GM18951 (cell line): ENCODE data around the gene IL19.
"Not testable (repeated sequence)": the region's sequence is repeated elsewhere in the genome, so short reads cannot be mapped to it uniquely, and the experiment has no call there.

Source experiments
- POLR2A ChIP-seq: IDR thresholded peaks from 4 replicates; pipeline ENCODE4 v1.6.1; 2011; ENCODE audit warnings: mild to moderate bottlenecking; ENCODE audit not compliant: insufficient read length, insufficient read depth; ENCODE audit errors: extremely low read depth
- in situ Hi-C: fragments of 300-500 bp; cut with MboI; formaldehyde crosslinking; loops from one replicate; pipeline ENCODE4 v1.12.0; 2022; ENCODE audit warnings: low sequenced_read_pairs, mixed read lengths, inconsistent platforms; ENCODE audit not compliant: unreplicated experiment

The IL19 gene

DNA sequence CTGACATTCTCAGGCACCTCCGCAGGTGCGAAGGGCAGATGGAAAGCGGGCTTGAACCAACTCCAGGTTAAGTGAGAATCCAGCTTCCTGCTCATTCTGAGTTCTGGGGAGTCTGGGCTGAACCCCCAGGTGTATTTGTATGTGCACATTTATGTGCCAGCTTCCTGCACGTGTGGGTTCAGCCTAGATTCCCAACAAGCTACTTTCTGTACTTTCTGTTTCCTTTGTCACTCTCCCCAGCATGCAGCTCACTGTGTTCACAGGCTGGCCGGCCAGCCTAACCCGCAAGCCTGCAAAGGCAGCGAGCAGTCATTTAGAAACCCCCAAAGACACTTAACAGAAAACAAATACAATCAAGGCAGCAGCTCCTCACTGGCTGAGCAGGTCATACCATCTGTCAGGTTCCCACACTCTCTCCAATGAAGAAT lies 1.3 kb upstream of the IL19 start:
- peak; percentile 41 for TF ChIP-seq POLR2A
- in situ Hi-C loops = no loop called here

DNA sequence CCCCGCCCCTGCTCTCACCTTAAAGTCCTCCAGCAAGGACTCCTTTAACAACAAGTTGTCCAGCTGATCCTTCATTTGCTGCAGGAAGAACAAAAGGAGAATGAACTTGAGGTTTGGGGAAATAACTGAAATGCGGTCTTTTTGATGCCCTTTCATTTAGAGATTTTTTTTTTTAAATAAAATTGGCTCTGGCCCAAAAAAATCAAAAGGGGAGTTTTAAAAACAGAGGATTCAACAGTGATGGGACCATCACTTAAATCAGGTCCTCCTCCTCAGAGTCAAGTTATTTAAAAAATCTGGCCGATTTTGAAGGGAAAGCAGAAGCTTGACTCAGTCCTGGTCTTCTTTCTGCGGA lies 742 bp downstream of the IL19 start:
- TF ChIP-seq POLR2A = no peak
- in situ Hi-C loops = no loop called here

DNA sequence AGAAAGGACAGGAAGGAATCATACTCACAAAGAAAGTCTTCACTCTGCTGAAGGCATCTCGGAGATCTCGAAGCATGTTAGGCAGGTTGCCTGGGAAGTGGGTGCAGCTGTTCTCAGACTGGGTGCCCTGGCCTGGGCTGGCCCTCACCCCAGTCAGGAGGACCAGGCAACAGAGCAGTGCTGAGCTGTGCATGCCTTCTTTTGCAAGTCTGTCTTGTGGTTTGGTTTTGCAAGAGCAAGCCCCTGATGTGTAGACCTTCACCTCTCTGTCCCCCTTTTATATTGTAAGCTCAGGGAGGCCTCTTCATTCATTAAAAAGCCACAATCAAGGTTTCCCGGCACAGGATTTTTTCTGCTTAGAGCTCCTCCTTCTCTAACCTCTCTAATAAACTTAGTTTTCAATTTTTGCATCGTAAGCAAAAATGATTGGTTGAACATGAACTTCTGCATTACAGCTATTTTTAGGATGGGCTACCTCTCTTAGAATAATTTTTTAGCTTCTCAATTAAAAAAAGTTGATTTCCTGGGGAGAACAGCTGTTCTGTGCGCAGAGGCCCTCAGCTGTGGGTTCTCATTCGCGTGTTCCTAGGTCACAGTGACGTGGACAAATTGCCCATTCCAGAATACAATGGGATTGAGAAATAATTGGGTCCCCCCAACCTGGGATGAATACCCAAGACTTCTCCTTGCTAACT lies 1.8 kb downstream of the IL19 start, which contains the start of gene IL10:
TSS of gene IL10 (minus strand) at position 252 of the 695 bp plus-strand sequence. CDS start at position 193, 59 bp downstream.
- in situ Hi-C loops = no loop called here
- TF ChIP-seq POLR2A = peak; percentile 47

DNA sequence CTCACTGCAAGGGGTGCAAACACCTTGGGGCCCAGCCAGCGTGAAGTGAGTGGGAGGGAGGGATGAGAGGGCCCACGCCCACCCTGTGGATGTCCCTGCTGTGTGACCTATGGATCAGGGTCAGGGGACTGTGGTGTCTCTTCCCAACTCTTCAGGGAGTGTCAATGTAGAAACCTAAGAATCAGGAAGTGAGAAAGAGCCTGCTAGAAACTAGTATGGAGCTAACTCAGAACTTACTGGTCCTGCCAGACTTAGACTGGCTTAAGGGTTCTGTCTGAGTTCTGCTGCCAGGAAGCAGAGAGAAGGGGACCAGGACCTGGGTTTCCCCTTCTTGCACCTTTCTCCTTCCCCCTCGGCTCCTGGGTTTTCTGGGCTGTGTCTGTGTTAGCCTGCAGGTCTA lies 3.5 kb downstream of the IL19 start:
- no peak for TF ChIP-seq POLR2A
- in situ Hi-C loops = no loop called here

DNA sequence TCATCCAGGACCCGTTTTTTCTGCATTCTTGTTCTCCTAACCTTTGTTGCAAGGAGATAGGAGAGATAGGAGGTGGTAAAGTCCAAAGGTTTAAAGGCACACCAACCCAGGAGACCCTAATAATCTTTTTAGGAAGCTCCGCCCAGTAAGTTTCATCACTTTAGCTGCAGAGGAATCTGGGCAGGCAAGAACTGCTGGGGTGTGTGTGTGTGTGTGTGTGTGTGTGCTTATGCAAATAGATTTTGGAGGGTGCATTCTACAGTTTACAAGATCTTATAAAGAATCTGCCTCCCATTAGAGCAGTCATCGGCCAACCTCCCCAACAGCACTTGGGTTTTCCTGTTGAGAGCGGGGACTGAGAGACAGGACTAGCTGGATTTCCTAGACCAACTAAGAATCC lies 5.7 kb downstream of the IL19 start:
- in situ Hi-C loops = no loop called here
- no peak for TF ChIP-seq POLR2A

DNA sequence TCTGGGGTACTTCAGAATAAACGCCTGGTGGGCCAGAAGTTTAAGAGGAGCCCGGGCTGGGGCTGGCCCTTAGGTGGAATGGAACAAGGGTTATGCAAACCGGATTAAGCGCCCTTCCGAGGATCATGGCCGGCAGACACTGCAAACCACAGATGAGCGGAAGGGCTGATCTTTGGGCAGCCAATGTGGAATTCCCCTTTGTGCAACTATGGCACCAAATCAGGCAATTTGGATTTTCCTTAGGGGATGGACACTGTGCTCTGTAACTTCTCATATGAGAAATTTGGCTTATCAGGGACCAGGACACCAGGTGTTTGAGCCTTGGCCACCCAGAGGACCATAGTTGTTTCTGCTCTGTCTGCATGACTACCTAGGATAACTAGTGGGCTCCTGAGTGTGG lies 7.5 kb downstream of the IL19 start:
- in situ Hi-C loops = no loop called here
- no peak for TF ChIP-seq POLR2A

DNA sequence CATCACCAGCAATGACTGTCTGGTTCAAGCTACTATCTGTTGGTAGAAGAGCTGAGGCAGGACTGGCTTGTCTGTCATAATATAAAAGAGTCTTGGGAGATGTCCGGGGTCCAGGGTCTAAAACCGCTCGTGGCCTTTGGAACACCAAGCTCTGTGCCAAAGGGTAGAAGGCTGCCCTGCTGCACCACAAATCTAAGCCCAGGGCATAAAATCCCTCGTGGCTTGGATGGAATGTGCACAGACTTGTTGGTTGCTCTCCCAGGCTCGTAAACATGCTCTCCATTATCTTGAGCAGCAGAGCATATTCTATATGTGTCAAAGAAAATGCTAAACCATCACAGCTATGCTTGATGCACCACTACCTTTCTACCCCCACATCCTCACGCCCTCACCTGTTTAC lies 8.3 kb downstream of the IL19 start:
- in situ Hi-C loops = not testable (repeated sequence)

DNA sequence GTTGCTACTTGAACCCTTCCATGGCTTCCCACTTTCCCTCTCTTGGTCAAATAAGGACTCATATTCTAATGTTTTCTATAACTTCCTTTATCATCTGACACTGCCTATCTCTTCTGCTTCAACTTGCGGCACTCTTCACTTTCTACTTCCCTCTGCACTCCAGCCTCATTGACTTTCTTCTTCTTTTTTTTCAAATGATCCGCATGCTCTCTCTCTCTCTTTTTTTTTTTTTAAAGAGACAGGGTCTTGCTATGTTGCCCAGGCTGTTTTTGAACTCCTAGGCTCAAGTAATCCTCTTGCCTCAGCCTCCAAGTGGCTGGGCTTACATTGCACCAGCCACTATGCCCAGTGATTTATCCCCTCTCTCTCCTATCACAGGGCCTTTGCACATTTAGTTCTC lies 9.1 kb downstream of the IL19 start:
- no peak for TF ChIP-seq POLR2A
- in situ Hi-C loops = no loop called here

DNA sequence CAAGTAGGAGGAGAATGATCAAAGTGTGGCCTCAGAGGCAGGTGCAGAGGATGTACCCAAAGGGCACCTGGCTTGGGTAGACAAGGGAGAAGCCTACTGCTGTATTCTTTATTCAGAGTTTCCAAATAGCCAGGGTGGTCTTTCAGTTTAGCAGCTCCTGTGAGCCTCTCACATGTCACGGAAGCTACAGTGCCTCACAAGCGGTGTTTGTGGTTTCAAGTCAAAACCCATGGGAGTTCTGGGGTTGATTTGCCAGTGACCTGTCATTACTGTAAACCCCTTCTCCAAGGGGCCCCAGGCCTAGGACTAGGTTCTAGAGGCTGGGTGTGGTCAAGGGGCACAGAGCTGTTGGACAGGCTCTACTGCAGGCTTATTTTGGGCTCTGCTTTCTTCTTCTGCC lies 11.9 kb downstream of the IL19 start:
- no peak for TF ChIP-seq POLR2A
- in situ Hi-C loops = no loop called here

DNA sequence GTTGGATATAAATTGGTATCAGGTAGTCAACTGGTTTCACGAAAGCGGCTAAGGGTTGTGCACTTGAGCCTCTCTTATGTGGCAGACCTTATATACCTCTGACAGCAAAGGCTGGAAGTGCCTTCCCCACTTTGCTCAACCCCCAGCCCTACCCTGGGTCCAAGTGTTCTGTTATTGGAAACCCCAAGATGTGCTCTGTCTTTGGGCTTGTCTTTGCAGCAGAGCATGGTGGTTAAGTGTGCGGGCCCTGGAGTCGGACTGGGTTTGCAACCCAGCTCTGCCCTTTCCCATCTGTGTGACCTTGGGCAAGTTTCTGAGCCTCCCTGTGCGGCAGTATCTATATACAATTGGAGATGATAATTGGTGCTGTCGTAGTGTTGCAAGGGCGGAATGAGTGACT lies 12.9 kb downstream of the IL19 start:
- in situ Hi-C loops = no loop called here

DNA sequence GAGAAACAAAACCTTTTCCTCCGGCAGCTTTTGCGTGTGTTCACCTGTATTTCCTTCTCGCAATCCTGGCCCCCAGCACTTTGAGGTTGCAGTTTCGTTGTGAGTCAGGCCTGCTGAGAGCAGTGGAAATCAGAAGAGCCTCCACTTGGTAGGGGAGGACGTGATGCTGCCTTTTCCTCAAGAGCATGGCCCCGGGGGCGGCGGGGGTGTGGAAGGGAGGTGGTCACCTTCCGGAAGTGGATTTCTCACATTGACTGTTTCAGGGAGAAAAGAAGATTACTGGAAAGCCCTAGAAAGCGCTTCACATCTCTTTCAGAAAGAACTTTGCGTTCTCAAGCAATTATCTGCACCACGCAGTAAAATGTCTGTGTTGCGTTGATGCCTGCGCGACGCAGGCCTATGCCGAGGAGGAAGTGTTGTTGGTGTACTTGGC lies 13.9 kb downstream of the IL19 start:
- in situ Hi-C loops = no loop called here
- no peak for TF ChIP-seq POLR2A

More for the DNA sequence above, 12.9 kb downstream of the IL19 start:
- TF ChIP-seq POLR2A = no peak

DNA sequence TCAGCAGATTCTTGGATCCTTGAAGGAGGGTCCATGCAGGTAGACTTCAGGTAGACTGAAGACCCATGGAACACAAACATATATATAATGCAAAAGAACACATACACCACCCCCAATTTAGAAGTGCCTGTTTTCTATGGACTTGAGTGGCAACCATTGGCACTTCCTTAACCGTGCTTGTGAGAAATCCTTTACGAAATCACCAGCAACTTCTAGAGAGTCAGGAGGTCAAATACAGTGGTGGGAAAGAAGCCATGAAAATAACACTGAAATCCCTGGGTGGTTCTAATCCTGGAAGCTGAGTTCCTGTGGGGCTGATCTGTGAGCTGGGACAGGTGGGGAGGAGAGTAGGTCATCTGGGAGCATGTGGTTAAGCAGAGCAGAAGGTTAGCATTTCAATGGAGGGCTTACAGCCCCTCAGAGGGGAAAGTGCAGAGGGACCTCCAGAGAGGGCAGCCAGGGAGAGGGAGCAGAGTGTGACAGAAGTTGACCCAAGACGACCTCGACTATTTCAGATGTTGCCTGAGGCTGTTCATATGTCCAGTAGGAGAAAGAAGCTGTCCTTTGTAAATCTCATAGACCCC lies 14.7 kb downstream of the IL19 start:
- in situ Hi-C loops = no loop called here
- no peak for TF ChIP-seq POLR2A

DNA sequence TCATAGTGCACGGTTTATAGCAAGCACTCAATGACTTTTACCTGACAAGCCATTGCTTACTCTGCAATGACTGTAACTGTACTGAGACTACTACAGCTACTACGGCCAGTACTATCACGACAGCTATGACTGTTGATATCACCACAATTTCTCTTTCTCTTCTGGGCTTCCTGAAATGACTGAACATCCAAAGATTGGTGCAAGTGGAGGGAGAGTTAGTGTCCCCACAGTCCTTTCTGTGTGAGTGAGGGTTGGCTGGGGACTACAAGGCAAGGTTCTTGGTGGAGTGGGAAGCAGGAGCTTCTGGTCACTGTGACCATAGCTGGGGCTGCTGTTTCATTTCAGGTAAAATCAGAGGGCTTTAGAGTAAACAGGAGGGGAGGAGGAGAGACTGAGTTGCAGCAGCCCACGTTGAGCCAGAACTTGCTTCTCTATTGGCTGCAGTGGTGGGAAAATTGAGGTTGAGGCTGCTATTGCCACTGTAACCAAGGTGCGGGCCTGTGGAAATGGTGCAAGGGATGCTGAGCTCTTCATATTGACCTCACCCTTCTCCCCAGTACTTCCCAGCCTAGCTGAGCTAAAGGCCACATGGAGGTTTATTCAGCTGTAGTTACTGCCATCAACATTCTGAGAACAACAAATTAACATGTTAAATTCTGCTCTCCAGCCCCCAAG lies 15.8 kb downstream of the IL19 start:
- in situ Hi-C loops = no loop called here
- TF ChIP-seq POLR2A = no peak

DNA sequence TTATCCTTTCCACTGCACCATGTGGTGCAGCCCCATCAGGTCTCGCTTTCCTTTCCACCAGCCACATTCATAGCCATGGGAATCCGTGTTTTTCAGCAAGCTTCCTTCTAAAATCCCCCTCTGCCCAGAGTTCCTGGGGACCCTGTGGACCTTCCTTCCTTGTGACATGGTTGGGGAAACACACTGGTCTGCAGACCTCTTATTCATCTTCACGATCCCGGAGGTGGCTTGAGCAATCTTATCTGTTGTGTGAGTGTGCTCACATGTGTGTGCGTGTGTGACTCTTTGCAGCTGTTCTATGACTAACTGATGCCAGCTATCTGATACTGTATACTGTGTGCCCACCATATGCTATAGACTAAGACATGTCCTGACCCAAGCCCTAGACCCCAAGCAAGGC lies 17.3 kb downstream of the IL19 start:
- in situ Hi-C loops = no loop called here
- no peak for TF ChIP-seq POLR2A
